Panc1 (cell line): ENCODE results near the gene MINK1. TPM values are rescaled to one million over a fixed set of nuclear protein-coding genes. Genes with fewer than 3 reads are reported as not detected.

ENCODE experiments used
- ATAC-seq: fragments of 200-7000 bp; cut with Tn5 transposase; 2 replicates; pipeline ENCODE4 v1.9.1; 2020; ENCODE audit warnings: mild to moderate bottlenecking, moderate library complexity
- BruUV-seq: library from RNA; stranded (reverse); fragments of 400-500 nt; replicated peaks from 2 replicates; lab custom pipeline; 2021; lab: Mats Ljungman, UMichigan
- CTCF ChIA-PET: fragments of 300-600 bp; sonication (Branson Sonifier 250); formaldehyde crosslinking; loops from one replicate; lab custom pipeline; 2022; ENCODE audit warnings: antibody characterized with exemption; lab: Charles Lee
- POLR2A ChIA-PET: fragments of 300-600 bp; sonication (Branson Sonifier 250); formaldehyde crosslinking; loops from one replicate; lab custom pipeline; 2022; ENCODE audit warnings: antibody characterized with exemption; lab: Charles Lee
- DNase-seq: peaks from one replicate; pipeline ENCODE4 v3.0.0-alpha.2; 2010; ENCODE audit warnings: low read depth, low spot score
- H3K27ac ChIP-seq: 2 replicates; pipeline ENCODE4 v1.5.1; 2011; ENCODE audit warnings: mild to moderate bottlenecking, low read length, inconsistent platforms
- H3K27me3 ChIP-seq: fragments of 200-500 bp; sonication (Bioruptor generic); 2 replicates; pipeline ENCODE4 v1.6.0; 2014; ENCODE audit warnings: low read length, inconsistent platforms; ENCODE audit not compliant: control insufficient read depth, insufficient read depth
- H3K36me3 ChIP-seq: fragments of 200-500 bp; sonication (Bioruptor generic); 2 replicates; pipeline ENCODE4 v1.5.1; 2014; ENCODE audit warnings: inconsistent platforms, mild to moderate bottlenecking, low read length, moderate library complexity; ENCODE audit not compliant: control insufficient read depth, insufficient read depth
- H3K4me1 ChIP-seq: 2 replicates; pipeline ENCODE4 v1.5.1; 2011; ENCODE audit warnings: inconsistent platforms, mild to moderate bottlenecking, low read length, moderate library complexity; ENCODE audit not compliant: control insufficient read depth, insufficient read depth
- H3K4me3 ChIP-seq, 2 experiments: 2 replicates each; pipeline ENCODE4 v1.5.1; 2011 to 2012; ENCODE audit warnings: low read depth in 2 of 2, low read length in 2 of 2, mild to moderate bottlenecking in 2 of 2, inconsistent platforms in 1 of 2, moderate library complexity in 1 of 2
- H3K9me3 ChIP-seq: fragments of 200-500 bp; sonication (Bioruptor generic); 2 replicates; pipeline ENCODE4 v1.5.1; 2014; ENCODE audit warnings: low read depth, mild to moderate bottlenecking, inconsistent platforms, low read length, moderate library complexity; ENCODE audit not compliant: control insufficient read depth, insufficient read depth
- POLR2AphosphoS5 ChIP-seq: IDR thresholded peaks from 2 replicates; pipeline ENCODE4 v1.6.1; 2012; ENCODE audit warnings: mild to moderate bottlenecking, low read depth, low read length, moderate library complexity
- REST ChIP-seq, 2 experiments: IDR thresholded peaks; 2 replicates each; pipeline ENCODE4 v1.6.1; 2011 to 2012; ENCODE audit warnings: low read depth in 2 of 2, control low read depth in 1 of 2, low read length in 1 of 2, mild to moderate bottlenecking in 1 of 2, moderate library complexity in 1 of 2; ENCODE audit not compliant: insufficient read depth in 1 of 2
- SIN3A ChIP-seq: IDR thresholded peaks from 2 replicates; pipeline ENCODE4 v1.6.1; 2012; ENCODE audit warnings: low read depth, mild to moderate bottlenecking, low read length, moderate library complexity, borderline replicate concordance; ENCODE audit not compliant: insufficient read depth
- TCF7L2 ChIP-seq: IDR thresholded peaks from 2 replicates; pipeline ENCODE4 v1.6.1; 2011; ENCODE audit warnings: mild to moderate bottlenecking, low read depth, low read length, inconsistent platforms
- in situ Hi-C: cut with HindIII; loops from 2 replicates; pipeline ENCODE4 v1.10.0; 2016; ENCODE audit warnings: low sequenced_read_pairs, low pct_unique_long_range_greater_than_20kb
- intact Hi-C: fragments of 100-400 bp; cut with micrococcal nuclease; formaldehyde crosslinking; loops from one replicate; pipeline ENCODE4 v1.10.0; 2022; ENCODE audit not compliant: unreplicated experiment
- total RNA-seq: library from RNA; stranded (reverse); gene quantifications from one replicate; pipeline ENCODE4 v1.2.1, GENCODE V29; 2021; ENCODE audit not compliant: unreplicated experiment
- TF ChIP-seq, protein P1 (sequence below): fragments of 450-650 bp; IDR thresholded peaks from 2 replicates; pipeline ENCODE4 v1.5.1; 2017; ENCODE audit warnings: mild to moderate bottlenecking

Gene MINK1
- total RNA-seq, 1 experiment from 2014 or later = 78.2 TPM

DNA sequence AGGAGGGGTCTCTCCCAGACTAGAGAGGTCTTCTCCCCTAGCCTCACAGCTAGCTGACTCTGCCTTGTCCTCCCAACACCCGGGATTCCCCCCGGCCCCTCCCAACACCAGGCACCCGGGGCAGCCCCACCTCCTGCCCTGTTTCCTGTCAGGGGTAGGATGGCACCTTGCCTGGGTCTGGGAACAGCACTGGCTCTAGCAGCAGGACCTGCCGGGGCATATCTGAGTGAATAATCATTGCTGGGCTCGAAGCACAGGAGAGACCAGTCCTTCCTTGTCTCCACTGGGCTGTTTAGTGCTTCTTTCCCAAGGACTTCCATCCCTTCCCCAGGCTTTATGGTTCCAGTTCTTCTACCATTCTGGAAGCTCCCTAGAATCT, 25.7 kb downstream of the MINK1 start:
- no peak overlapping the region for H3K27ac ChIP-seq
- DNase-seq (no peak), ATAC-seq (no peak; the same call in 1 of the 2 replicates)
- intact Hi-C loops (no loop called here), in situ Hi-C loops (no loop called here)
- no peaks in the 10 kb centered on the region for H3K36me3 ChIP-seq
- ChIA-PET CTCF (no interaction called here), POLR2A (no interaction called here)
- no peak overlapping the region for H3K4me3 ChIP-seq
- no peaks in the 10 kb centered on the region for H3K9me3 ChIP-seq
- no peaks in the 10 kb centered on the region for H3K27me3 ChIP-seq
- no peaks in the 10 kb centered on the region; the same call in 1 of the 2 replicates for H3K4me1 ChIP-seq
- no TSS peak for BruUV-seq
- no peak for TF ChIP-seq TCF7L2
- TF ChIP-seq POLR2AphosphoS5 = no peak

DNA sequence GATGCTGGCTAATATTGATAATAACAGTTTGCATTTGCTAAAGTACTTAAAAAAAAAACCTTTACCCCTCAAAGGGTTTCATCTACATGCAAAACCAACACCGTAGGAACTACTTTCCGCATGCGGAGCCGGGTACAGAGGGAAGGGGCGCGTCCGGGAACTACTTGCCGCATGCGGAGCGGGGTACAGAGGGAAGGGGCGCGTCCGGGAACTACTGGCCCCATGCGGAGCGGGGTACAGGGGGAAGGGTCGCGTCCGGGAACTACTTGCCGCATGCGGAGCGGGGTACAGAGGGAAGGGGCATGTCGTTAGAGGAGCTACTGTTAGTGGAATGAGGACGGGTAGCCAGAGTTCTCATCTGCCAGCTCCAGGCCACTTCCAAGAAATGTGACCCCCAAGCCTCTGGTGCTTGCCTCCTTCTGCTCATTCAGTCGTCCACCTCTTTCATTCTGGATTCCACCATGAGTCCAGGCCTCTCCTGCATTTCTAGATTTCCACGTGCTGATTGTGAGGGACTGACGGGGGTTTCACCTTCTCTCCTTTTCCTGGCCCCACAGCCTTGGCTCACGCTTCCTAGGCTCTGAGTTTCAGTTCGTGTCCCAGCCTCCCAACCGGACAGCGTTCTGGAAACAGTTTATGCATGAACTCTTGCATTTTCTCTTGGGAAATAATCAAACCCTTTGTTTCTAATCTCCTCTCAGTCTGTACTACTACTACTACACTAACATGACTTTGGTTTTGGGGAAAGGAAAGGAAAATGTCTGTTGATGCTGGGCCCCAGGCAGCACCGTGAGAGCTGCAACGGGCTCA, 26.9 kb downstream of the MINK1 start:
- no peak for TF ChIP-seq TCF7L2
- no peak for TF ChIP-seq POLR2AphosphoS5
- TF ChIP-seq, protein P1, sequence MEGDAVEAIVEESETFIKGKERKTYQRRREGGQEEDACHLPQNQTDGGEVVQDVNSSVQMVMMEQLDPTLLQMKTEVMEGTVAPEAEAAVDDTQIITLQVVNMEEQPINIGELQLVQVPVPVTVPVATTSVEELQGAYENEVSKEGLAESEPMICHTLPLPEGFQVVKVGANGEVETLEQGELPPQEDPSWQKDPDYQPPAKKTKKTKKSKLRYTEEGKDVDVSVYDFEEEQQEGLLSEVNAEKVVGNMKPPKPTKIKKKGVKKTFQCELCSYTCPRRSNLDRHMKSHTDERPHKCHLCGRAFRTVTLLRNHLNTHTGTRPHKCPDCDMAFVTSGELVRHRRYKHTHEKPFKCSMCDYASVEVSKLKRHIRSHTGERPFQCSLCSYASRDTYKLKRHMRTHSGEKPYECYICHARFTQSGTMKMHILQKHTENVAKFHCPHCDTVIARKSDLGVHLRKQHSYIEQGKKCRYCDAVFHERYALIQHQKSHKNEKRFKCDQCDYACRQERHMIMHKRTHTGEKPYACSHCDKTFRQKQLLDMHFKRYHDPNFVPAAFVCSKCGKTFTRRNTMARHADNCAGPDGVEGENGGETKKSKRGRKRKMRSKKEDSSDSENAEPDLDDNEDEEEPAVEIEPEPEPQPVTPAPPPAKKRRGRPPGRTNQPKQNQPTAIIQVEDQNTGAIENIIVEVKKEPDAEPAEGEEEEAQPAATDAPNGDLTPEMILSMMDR = no peak
- TF ChIP-seq REST (IDR thresholded peaks at IDR 0.05; ENCODE audit: insufficient read depth in 1 of 2, low read depth in 2 of 2, low read length in 1 of 2) = no peak
- H3K27ac ChIP-seq = no peak overlapping the region
- intact Hi-C loops (no loop called here), in situ Hi-C loops (no loop called here)
- H3K9me3 ChIP-seq = no peaks in the 10 kb centered on the region
- ATAC-seq (no peak), DNase-seq (no peak)
- ChIA-PET POLR2A (no interaction called here), CTCF (no interaction called here)
- H3K4me3 ChIP-seq = no peak overlapping the region
- no peaks in the 10 kb centered on the region for H3K27me3 ChIP-seq
- BruUV-seq = no TSS peak
- H3K36me3 ChIP-seq = no peaks in the 10 kb centered on the region
- H3K4me1 ChIP-seq = no peaks in the 10 kb centered on the region; the same call in 1 of the 2 replicates

- POLR2A ChIA-PET = no interaction called here
- in situ Hi-C loops = no loop called here
- H3K9me3 ChIP-seq = no peaks in the 10 kb centered on the region
- H3K36me3 ChIP-seq = no peaks in the 10 kb centered on the region
- no peak overlapping the region for H3K4me3 ChIP-seq
- ATAC-seq (no peak), DNase-seq (no peak)
- no peaks in the 10 kb centered on the region for H3K27me3 ChIP-seq
- H3K27ac ChIP-seq = no peak overlapping the region
- no peaks in the 10 kb centered on the region; the same call in 1 of the 2 replicates for H3K4me1 ChIP-seq
- TF ChIP-seq SIN3A = no peak
- no peak for TF ChIP-seq POLR2AphosphoS5
- TF ChIP-seq, protein P1 = no peak
- TF ChIP-seq TCF7L2 = no peak
- no peak for TF ChIP-seq REST (IDR thresholded peaks at IDR 0.05; ENCODE audit: insufficient read depth in 1 of 2, low read depth in 2 of 2, low read length in 1 of 2)
- CTCF ChIA-PET = no interaction called here
- intact Hi-C loops = no loop called here
- BruUV-seq = no TSS peak
Measured at GRCh38 chr17:4860651-4861050, 27.5 kb downstream of the MINK1 start.
